ENCODE measurements around the gene ARAF. TPM values are rescaled to one million over a fixed set of nuclear protein-coding genes. Genes with fewer than 3 reads are reported as not detected.
A peak's percentile ranks its signal among the peaks of the same experiment; 100 is the strongest.
"Not testable (repeated sequence)": the region's sequence is repeated elsewhere in the genome, so short reads cannot be mapped to it uniquely, and the experiment has no call there.

ARAF gene
- total RNA-seq (ENCODE audit: insufficient read depth, low replicate concordance): 19.7 TPM

DNA sequence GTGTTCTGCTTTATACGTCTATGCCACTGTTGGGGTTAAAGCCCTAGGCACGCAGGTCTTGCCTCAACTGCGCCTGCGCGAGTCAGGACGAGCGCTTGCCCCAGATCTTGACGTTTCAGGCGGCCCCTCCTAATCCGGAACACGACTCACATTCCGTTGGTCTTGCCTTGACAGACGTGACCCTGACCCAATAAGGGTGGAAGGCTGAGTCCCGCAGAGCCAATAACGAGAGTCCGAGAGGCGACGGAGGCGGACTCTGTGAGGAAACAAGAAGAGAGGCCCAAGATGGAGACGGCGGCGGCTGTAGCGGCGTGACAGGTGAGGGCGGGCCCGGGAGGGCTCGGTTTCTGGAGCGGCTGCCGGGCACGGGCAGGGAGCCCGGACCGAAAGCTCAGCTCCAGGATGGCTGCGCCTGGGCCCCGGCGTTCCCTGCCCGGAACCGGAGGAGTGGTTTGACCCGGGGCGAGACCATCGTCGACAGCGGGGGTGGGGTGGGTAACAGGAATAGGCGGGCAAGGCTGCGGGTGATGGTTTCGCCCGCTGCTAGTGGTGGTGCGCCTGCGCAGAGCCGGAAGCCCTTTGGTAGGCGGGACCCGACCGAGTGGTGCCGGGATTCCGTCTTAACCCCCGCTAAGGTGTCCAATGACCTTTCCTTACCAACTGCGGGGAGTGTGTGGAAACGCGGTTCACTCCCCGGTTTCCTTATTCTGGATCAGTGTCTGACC lies at the start of gene ARAF:
Gene ARAF (plus strand): TSS at position 272 of the 725 bp plus-strand sequence. CDS start 1,763 bp downstream, outside the sequence.
- DNase-seq (ENCODE audit: low spot score): peak; percentile 99

DNA sequence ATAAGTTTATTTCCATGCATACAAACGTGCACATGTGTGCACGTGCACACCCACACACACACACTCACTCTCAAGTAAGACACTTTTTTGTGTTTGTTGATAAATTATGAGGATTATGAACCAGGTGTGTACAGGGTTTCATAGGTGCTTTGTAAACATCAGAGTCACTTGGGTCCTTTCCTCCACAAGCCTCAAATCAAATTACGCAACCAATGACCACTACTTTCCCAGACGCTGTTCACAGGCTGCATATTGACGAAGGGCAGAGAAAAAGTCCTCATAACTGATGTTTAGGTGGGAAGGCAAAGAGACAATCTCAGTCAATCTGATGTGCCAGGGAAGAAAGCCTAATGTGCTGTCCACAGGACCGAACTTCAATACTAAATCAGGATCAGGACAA lies 48.6 kb upstream of the ARAF start:
- DNase-seq (ENCODE audit: low spot score): not testable (repeated sequence)

DNA sequence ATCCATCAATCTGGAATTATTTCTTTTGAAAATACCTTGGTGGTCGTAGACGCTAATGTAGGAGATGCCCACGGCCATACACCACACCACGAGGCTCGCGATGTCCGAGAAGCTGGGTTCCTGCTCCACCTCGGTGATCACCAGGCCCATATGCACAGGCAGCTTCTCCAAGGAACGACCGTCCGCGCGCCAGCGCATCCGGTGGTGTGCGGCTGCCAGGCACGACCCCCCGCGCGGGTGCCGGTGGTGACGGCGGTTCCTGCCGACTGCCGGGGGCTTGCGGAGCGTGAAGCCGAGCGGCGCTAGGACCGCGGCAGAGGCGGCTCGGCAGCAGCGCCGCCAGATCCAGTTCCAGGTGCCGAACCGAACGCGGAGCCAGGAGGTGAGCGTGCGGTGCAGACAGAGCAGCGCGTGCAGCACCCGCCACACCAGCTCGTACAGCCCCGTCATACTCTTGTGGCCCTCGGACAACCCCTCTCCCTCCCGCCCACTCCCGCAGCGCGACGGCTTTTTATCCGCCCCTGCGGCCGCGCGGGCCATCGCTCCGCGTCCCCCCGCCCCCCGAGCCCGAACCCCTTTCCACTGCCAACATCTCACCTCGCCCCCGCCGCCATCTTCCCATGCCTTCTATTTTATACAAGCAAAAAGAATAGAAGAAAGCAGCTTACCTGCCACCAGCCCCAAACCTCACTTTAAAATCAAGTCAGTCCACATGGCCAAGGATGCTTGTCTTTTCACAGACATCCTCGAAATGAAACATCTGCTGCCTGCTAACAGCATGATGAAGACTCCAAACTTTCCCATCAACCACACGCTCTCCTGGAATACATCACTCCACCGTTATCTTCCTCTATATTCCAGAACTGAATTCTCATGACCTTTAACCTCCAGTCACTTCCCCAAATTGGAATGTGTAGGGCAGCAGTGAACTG lies 47.7 kb upstream of the ARAF start:
- not testable (repeated sequence) for DNase-seq (ENCODE audit: low spot score)

DNA sequence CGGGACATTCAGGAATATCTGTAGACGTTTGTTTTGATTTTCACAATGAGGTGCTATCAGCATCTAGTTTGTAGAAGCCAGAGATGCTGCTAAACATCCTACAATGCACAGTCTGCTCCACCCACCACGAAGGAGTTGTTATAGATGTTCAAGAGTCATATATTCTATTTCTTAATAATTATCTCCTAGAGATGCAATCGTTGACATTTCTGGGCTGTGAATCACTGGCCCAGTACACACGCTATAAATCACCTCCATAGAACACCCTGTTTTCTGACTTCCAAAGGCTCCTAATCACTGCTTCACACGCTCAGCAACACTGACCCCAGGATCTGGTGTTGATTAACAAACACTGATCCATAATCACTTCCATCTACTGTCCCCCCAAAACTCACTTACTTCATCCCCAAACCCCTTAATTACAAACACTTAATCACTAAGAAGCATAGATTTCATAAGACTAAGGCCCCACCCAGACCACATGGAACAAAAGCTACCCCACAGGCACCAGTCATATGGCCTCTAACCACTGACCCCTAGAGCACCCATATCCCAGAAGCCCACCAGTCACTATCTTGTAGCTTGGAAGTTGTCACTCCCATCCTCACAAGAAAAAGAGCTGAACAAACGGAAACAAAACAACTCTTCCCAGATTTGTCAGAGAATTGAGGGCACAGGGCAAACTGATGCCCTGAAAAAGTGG lies 46.3 kb upstream of the ARAF start:
- no peak for DNase-seq (ENCODE audit: low spot score)

DNA sequence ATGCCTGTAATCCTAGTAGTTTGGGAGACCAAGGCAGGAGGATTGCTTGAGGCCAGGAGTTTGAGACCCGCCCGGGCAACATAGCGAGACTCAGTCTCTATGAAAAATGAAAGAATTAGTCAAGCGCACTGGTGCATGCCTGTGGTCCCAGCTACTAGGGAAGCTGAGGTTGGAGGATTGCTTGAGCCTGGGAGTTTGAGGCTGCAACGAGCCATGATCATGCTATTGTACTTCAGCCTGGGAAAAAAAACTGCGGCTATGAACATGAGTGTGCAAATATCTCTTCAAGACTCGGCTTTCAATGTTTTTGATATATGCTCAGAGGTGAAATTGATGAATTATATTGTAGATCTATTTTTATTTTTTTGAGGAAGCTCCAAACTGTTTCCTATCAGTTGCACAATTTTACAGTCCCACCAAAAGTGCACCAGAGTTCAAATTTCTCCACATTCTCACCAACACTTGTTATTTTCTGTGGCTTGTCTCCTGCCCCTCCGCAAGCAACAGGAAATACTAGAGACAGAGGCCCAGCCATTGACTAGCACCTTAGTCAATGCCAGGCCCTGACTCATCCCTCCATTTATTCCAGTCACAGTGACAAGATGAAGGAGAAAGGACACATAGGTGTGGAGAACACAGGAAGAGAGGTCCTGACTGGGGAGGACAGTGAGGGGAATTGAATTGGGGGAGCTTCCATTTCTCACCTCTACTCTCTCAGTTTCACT lies 44.9 kb upstream of the ARAF start:
- DNase-seq (ENCODE audit: low spot score): no peak

DNA sequence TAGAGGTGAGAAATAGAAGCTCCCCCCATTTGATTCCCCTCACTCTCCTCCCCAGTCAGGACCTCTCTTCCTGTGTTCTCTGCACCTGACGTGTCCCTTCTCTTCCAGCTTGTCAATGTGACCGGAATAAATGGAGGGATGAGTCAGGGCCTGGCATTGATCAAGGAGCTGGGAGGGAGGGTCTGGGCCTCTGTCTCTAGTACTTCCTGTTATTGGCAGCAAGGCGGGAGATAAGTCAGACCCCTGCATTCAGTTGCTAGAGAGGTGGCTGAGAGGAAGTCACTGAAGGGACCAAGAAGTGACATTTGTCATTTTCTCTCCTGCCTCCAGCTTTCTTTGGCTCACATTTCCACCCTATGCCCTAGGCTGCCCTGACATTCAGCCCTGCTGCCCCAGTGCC lies 42.9 kb upstream of the ARAF start:
- no peak for DNase-seq (ENCODE audit: low spot score)

DNA sequence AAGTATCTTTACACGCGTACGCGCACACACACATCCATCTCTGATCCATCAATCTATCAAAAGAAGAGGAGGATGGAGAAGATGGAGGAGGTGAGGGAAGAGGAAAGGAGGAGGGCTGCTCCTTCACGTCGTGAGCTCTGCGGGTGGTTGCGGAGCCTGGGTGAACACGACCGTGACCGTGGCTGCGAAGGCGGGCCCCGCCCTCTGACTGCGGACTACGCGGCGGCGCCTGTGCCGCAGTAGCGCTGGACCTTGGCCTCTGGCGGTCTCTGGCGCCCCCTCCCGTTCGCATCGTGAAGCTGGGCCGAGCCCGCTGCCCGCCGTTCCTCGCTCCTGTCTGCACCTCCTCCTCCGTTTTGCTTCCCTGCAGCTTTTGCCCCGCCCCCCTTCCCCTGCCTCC lies 37.7 kb upstream of the ARAF start:
- peak; percentile 70 for DNase-seq (ENCODE audit: low spot score)

DNA sequence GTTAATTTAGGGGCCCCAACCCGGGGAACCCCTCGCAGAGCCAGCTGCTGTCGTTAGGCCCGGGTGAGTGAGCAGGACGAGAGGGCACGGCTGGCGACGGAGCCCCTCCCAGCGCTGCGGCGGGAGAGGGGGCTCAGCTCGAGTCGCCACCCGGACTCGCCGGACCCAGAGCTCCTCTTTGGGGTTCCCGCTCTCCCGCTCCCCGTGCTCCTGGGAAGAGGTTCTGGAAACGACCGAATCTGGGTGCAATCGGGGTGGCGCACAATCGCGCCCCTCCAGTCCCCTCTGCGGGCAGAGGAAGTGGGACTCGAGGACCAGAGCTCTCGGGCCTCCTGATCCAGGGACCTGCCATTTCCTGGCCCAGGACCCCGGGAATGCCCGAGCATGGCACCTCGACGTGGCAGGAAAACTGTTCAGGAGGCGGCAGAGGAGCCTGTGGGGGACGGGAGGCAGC lies 37.3 kb upstream of the ARAF start:
- DNase-seq (ENCODE audit: low spot score): no peak

DNA sequence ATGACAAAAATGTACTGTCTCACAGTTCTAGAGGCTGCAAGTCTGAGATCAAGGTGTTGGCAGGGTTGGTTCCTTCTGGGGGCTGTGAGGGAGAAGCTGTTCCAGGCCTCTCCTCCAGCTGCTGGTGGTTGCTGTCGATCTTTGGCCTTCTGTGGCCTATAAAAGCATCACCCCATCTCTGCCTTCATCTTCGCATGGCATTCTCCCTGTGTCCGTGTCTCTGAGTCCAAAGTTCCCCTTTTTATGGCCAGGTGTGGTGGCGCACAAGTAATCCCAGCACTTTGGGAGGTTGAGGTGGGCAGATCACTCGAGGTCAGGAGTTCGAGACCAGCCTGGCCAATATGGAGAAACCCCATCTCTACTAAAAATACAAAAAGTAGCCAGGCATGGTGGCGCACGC lies 31.5 kb upstream of the ARAF start:
- no peak for DNase-seq (ENCODE audit: low spot score)

DNA sequence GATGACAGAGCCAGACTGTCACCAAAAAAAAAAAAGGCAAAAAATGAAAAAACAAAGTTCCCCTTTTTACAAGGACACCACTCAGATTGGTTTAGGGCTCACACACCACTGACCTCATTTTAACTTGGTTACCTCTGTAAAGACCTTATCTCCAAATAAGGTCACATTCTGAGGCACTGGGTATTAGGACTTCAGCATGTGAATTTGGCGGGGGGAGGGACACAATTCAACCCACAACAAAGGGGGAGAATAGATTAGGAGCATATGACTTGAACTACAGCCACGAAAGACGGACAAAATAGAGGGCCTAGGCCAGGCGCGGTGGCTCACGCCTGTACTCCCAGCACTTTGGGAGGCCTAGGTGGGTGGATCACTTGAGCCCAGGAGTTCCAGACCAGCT lies 31.0 kb upstream of the ARAF start:
- DNase-seq (ENCODE audit: low spot score): no peak

DNA sequence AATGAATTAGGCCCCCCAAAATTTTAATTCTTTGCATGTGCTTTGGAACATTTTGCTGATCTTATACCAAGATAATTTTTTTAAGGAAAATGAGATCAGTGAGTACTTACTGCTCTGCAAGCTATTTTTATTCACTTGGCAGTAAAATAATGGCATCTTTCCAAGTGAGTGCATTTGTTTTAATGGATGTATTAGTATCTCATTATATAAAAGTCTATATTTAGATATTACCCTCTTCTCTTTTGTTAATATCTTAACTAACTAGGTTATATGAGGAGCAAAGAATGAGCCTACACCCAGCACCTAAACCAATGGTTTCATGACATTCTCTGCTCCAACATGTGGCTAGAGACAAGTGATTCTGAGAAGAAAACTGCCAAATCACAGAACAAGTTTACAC lies 21.1 kb upstream of the ARAF start:
- peak; percentile 3 for DNase-seq (ENCODE audit: low spot score)

DNA sequence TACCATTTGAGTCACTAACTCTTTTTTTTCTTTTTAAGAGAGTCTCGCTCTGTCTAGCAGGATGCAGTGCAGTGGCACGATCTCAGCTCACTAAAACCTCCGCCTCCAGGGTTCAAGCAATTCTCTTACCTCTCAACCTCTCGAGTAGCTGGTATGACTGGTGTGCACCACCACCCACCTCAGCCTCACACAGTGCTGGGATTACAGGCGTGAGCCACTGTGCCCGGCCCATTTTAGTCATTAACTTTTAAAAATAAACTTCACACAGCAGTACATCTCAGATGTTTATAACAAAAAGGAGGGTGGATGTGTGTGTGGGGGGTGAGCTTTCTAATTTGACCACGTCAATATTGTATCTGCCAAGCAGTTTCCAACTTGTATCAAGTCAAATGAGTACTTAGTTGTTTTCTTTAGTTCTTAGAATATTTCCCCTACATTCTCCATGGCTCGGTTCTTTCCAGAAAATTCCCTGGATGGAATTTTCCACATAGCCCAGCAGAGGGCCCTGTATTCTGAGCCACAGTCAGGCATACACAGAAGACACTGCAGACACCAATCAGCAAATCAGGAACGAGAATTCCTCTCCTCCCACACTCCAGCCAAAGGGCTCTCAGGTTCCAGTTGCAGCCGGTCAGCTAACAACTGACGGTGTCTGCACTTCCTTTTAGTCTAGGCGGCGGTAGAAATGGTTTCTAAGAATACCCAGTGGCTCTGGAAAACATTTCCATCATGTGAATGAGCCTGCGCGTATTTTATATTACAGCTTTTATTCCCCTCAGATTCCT lies 20.1 kb upstream of the ARAF start:
- peak; percentile 96 for DNase-seq (ENCODE audit: low spot score)

DNA sequence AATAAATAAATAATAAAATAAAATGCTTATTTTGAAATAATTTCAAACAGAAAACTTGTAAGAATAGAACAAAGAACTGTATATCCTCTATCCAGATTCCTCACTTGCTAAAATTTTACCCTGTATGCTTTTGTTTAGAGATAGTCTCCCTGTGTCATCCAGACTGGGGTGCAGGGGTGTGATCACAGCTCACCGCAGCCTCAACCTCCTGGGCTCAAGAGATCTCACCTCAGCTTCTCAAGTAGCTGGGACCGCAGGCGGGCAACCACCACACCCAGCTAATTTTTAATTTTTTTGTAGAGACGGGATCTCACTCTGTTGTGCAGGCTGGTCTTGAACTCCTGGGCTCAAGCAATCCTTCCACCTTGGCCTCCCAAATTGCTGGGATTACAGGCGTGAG lies 17.5 kb upstream of the ARAF start:
- no peak for DNase-seq (ENCODE audit: low spot score)

DNA sequence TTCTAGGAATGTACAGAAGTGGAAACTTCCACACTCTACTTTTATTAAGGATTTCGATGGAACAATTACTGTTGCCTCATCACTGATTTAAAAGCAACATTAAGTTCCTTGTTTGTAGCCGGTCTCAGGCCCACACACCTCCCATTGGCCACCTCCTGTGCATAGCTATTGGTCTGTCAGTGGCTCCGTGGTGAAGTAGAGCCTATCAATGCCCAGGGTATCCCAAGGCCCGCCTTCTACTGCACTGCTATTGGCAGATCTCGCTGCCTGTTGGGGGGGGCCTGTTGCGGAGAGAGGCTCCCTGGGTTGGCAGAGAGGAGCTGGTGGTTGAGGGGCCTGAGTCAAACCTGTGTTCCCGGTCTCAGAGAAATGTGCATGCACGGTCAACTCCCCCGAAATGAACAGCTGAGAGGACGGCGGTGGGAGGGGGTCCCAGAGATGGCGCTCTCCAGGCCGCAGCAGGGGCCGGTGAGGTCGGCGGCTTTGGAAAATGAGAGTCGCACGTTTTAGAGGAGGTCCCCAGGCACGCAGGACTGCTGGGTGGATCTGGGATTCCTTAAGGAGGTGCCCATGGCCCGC lies 4.9 kb upstream of the ARAF start:
- DNase-seq (ENCODE audit: low spot score): peak; percentile 95

DNA sequence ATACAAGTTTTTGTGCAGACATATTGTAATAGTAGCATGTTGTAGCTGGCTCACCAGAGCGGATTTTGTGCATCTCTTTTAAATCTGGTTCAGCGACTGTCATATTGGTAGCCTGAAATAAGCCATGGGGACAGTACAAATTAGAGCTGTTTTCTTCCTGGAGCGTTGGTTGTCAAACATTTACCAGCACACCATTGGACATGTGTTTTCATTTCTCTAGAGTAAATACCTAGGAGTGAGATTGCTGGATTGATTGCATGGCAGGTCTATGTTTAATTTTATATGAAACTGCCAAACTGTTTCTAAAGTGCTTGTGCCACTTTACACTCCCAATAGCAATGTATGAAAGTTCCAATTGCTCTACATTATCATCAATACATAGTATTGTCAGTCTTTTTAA lies 2.6 kb upstream of the ARAF start:
- no peak for DNase-seq (ENCODE audit: low spot score)

DNA sequence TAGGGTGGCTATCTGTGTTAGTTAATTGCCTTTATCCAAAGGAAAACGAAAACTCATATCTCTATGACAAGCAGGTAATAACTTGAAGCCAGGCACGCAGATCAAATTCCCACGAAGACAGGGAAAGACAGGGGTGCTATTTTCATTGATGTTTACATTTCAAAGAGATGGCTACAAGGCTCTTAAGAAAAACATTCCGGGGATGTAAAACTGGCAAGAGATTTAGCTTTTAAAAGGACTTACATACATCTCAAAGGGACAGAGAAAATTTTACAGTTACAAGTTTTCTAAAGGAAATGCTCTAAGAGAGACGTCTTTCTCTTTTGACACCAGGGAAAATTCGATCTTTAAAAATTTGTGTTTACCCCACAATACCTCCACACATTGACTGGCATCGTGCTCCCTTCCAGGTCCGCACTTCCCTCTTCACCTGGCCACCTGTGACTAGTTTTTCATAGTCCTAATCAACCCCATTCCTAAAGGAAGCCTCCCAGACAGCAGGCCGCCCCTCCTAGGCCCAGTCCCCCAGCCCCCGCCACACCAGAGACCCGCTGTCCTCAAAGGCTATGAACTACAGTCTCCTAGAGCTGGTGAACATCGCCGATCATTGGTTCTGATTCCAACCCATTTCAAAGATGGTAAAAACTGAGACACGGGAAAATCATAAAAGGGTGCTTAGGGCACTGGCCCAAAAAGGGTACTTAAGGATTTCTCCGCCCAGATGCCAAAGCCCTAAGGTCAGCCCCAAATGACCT lies 649 bp upstream of the ARAF start:
- no peak for DNase-seq (ENCODE audit: low spot score)

DNA sequence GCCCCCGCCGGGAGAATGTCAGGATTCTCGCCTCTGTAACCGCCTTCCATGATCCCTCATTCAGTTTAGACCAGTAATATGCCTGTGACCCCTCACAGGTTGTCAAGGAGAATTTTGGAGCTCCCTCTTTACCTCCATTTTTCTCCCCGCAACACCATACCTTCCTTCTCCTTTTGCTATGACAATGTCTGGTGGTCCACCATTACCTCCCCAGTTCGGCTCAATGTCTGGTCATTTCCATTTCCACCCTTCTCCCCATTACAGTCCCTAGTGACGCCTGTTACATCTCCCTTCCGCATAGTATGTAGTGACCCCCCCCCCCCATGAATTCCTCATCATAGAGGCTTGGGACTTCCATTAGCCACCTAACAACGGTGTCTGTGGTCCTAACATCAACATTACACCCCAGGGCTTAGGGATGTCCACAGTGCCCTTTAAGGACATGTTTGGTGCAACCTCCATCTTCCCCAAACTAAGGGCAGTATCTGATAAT lies 700 bp downstream of the ARAF start:
- DNase-seq (ENCODE audit: low spot score): no peak

DNA sequence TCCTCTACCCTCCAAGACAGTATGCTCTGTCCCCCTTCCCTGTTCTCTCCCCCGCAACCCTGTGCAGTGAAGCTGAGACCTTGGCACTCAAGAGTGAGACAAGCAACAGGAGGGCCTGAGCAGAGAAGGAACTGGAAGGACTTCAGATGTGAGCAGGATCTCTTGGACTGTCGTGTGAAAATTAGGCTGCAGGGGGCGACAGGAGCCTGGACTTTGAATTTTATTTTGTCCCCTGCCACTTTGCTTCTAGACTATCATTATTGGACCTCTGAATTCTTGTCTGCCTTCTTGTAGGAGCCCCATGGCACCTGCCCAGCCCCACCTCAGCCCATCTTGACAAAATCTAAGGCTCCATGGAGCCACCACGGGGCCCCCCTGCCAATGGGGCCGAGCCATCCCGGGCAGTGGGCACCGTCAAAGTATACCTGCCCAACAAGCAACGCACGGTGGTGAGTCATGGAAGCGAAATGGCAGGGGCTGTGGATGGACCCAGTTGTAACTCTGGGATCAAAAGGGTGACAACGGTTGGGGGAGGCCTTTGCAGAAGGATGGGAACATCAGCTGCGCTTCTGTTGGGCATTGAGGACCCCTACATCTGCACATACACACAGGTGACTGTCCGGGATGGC lies 1.7 kb downstream of the ARAF start:
- DNase-seq (ENCODE audit: low spot score): no peak

DNA sequence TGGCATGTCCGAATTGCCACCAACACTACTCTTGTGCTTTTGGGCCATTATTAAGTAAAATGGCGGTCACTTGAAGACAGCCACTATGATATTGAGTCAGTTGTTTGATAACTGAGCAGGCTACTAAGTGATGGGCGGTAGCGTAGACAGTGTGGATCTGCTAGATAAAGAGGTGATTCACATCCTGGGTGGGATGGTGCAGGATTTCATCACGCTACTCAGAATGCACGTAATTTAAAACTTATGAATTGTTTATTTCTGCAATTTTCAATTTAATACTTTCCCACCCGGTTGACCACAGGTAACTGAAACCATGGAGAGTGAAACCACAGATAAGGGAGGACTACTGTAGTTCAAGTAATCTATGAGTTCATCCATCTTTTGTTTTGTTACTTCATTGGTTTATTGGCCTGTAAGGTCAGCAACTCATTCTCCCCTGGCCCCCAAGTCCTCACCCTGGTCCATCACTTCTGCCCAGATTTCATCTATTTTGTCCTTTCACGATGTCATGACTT lies 2.9 kb downstream of the ARAF start:
- DNase-seq (ENCODE audit: low spot score): no peak

Measured in umbilical cord (tissue), 2 donors.